HL-60/S4 treated with phorbol 12-myristate 13-acetate at 8.2 ng/mL for 4 days and 3 days (cell line): ENCODE results near the gene PPM1J.
"Not testable (repeated sequence)": the region's sequence is repeated elsewhere in the genome, so short reads cannot be mapped to it uniquely, and the experiment has no call there.

ENCODE experiments used
- in situ Hi-C: fragments of 300-500 bp; cut with MboI; formaldehyde crosslinking; loops from 2 replicates; pipeline ENCODE4 v1.15.0; 2022; ENCODE audit warnings: low sequenced_read_pairs

Gene PPM1J

DNA sequence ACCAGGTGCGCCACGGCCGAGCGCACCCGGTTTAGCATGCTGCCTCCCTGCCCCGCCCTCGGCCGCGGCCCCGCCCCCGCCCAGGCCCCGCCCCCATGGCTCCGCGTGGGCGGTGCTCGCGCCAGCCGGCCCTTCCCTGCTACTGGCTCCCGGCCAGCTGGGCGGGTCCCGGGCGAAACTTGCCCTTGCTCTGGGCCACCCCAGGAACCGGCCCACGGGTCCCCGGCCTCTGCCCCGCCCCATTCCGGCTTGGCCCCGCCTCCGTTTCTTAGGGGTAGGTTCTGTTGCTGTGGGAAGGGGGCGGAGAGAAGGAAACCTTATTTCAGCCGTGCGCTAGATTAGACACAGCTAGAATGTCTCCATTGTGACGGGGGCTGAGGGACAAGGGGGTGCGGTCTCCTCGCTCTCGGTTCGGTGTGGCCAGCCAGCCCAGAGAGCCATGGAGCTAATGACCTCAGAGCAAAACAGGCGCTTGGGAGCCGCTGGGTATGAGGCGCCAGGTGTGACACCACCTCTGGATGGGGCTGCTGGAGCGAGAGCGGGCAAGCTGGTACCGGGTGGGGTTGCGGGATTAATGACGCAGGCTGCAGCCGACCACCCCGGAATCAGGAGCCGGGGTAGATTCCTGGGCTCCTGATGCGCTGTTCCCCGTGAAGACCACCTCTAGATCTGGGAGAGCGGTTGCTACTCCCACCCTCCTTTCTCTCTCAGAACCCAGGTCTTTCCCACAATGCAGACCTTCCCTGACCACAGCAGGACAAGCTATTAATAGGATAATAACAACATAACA is at the start of gene PPM1J:
Gene PPM1J, minus strand, starts transcription at position 69 of the 790 bp plus-strand sequence. Its CDS starts 31 bp downstream, at position 38.
- in situ Hi-C loops, result loop anchor here (5.0 kb wide), 1 partner anchor 92 kb away; no protein-coding TSS in a partner anchor

- in situ Hi-C loops, result no loop called here
These were observed 47.7 kb upstream of the PPM1J start for GRCh38 chr1:112762541-112763500.

DNA sequence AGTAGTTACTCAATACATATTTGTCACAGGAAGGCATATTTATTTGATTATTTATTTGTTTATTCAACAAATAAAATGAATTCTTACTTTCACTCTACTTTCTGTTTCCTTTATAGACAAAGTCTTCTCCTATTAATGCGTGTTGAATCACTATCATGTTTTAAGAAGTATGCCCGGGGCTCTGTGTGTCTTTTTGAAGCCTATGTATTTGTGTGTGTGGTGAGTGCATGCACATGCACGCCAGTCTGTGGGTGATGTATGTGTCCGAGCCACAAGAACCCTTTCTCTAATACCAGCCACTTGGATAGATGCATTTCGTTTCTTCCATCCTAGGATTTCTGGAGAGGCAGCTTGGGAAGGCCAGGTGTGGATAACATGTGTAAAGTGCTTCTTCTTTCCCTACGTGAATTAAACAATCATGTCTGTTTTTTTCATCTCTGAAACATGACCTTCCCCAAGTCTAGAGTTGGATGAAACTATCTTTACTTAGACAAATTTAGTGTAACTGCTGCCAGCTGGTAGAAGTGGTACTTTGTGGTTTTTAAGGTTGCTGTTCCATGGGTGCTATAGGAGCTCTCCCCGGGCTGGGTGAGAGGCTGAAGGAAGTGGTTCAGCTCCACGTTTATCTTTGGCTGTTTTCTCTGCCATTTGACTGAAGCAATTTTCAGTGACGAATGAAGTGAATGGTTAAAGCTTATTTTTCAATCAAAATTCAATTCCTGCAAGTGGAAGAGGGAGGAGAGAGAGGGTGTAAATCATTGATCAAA is 46.8 kb upstream of the PPM1J start:
- in situ Hi-C loops, result no loop called here

- in situ Hi-C loops, result no loop called here
These were observed 44.1 kb upstream of the PPM1J start for GRCh38 chr1:112759228-112759627.

DNA sequence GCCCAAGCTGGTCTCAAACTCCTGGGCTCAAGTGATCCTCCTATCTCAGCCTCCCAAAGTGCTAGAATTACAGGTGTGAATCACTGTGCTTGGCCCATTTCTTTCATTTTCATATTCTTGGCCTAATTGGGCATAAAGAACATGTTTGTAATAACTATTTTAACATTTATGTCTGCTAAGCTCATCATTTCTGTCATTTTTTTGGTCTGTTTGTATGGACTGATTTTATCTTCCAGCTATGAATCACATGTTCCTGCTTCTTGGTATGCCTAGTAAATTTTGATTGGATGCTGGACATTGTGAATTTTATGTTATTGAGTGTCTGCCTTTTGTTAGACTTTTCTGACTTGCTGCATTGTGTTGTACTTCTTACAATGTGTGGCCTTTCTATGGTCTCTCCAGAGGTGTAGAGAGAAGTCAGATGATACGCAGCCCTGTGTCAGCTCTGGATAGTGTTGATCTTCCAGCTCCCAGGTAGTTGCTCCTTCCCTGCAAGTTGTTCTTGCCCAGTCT is 39.0 kb upstream of the PPM1J start:
- in situ Hi-C loops, result no loop called here

DNA sequence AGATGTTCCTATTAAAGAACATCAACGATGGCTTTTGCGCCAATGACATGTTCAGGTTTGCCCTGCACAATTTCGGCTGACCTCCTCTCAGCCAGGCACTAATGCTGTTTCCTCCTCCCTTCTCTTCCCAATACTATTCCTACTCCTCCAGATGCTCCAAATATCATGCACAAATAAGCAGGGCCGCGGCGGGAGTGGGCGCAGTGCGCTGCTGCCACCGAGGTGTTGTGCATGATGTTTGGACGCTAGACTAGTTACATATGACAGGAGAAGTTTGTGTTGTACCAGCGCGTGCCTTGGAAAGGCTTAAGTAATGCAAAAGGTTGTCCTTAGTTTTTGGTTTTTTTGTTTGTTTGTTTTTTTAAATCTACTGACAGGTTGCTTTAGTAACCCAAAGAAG is 33.3 kb upstream of the PPM1J start:
- in situ Hi-C loops, result no loop called here

GRCh38 chr1:112744009-112744578 is 29.0 kb upstream of the PPM1J start:
- in situ Hi-C loops, result no loop called here

DNA sequence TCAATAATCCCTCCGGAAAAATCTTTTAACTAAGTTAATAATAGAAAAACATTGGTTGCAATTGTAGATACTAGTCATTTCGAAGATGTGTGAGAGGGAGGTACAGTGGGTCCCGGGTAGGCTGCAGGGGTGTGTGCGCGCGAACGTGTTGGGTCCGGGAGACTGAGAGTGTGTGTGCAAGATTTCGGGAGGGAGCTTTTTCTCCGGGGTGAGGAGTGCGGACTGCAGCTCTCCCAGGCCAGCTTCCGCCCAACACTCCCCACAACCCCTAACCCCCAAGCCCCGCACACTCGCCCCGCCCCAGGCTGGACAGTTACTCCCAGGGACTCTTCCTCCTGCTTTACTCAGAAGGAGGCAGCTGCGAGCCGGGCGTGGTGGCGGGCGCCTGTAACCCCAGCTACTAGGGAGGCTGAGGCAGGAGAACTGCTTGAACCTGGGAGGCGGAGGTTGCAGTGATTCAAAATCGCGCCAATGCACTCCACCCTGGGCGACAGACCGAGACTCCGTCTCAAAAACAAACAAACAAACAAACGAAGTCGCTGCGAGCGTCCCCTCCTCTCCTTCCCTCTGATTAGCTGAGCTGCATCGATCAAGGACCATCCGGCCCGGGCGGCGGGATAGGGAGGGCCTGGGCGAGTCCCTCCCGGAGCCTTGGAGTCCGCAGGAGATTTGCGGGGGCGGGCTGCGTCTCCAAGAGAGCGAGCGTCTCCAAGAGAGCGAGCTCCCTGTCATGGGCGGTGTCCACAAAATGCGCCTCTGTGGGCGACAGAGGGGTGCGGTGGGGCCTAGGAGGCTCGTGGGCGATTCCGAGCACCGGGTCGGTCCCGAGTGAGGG is 28.3 kb upstream of the PPM1J start:
- in situ Hi-C loops, result no loop called here

GRCh38 chr1:112737573-112737972 is 22.4 kb upstream of the PPM1J start:
- in situ Hi-C loops, result no loop called here

DNA sequence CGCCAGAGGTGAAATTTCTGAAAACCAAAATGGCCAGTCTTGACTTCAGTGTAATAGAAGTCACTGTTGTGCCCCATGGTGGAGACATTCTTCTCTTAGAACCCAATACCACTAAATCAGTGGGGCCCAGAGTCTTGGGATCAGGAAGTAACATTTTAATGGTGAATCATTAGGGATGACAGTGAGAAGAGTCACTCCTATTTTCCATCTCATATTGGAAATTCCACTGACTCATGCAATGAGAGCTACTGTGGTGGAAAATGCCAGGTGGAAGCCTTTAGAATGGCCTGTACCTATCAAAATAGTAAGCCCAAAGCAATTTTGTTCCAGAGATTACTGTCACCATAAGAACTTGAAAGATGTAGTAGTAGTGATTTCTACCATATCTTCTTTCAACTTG is 20.6 kb upstream of the PPM1J start:
- in situ Hi-C loops, result no loop called here

GRCh38 chr1:112731451-112731850 is 16.3 kb upstream of the PPM1J start:
- in situ Hi-C loops, result no loop called here

- in situ Hi-C loops, result no loop called here
These were observed 14.8 kb upstream of the PPM1J start for GRCh38 chr1:112729909-112730308.

- in situ Hi-C loops, result not testable (repeated sequence)
These were observed 13.9 kb upstream of the PPM1J start for GRCh38 chr1:112729011-112729410.

- in situ Hi-C loops, result not testable (repeated sequence)
These were observed 13.3 kb upstream of the PPM1J start for GRCh38 chr1:112728306-112728971.

GRCh38 chr1:112727716-112728115 is 12.6 kb upstream of the PPM1J start:
- in situ Hi-C loops, result no loop called here

- in situ Hi-C loops, result not testable (repeated sequence)
These were observed 9.1 kb upstream of the PPM1J start for GRCh38 chr1:112724240-112724639.

GRCh38 chr1:112723511-112723839 is 8.3 kb upstream of the PPM1J start:
- in situ Hi-C loops, result no loop called here

- in situ Hi-C loops, result no loop called here
These were observed 7.7 kb upstream of the PPM1J start for GRCh38 chr1:112722601-112723510.
